ENCODE measurements around the gene APEH.

The APEH gene

DNA sequence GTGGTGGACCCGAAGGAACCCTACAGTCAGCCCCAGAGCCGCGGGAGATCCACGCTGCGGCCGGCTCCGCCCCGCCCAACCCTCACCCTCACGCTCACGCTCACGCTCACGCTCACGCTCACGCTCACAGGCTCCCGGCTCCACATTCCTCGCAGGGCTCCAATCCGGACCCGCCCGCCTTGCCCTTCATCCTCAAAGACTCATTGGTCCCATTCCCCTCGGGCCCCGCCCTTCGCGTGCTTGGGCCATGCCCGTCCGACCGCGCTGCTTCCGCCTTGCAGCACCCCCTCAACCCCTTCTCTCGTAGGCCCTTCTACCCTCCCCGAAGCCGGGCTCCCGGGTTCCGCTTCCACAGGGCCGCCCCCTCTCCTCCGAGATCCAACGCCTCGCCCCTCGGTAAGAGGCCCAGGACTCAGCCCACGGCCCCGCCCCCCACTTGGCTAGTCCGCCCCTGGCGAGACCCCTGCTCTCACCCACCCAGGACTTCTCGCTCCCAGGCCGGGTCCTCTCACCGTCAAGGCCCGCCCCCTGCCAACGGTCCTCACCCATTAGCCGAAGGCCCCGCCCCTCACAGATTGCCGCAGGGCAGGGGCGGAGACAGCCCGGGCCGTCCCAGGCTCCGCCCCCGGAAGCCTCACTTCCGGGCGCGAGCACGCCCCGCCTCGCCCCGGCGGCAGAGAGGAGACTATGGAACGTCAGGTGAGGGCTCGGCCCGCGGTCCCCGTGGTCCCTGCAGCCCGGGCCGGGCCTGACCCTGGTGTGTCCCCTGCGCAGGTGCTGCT, at the start of gene APEH:
Gene APEH (plus strand): TSS at position 637 of the 782 bp plus-strand sequence. CDS start 51 bp downstream, at position 688.
- no peak for DNase-seq

DNA sequence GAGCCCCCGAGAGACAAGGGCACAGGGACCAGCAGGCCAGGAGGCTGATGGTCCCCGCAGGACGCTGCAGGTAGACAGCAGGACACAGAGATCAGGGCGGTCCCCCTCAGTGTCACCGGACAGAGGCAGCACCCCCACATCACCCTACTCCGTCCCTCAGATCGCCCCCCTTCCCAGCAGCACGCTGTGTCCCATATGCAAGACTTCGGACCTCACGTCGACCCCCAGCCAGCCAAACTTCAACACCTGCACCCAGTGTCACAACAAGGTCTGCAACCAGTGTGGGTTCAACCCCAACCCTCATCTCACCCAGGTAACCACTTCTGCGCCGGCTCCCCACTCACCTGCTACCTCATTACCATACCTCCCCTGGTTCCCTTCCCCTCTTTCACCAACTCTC, 49.1 kb upstream of the APEH start:
- DNase-seq: no peak

DNA sequence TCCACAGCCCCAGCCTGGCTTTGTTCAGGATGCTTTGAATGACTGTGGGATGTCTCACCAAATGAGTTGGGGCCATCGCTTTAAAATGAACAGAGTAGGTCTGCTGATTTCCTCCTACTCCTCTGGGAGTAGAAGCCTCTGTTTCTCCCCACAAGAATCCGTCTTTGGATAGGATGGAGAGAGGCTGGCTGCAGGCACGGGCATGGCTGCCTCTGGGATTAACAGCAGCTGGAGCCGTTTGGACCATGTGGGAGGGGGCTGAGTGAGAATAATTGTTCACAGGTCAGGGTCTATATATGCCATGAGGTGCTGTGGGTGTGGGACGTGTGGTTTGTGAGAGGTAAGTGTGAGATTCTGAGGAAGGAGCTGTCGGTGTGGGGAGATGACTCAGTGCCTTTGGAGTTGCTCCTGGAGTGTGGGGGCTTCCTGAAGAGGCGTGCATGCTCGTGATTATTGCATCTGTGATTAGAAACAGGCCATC, 48.0 kb upstream of the APEH start:
- no peak for DNase-seq

DNA sequence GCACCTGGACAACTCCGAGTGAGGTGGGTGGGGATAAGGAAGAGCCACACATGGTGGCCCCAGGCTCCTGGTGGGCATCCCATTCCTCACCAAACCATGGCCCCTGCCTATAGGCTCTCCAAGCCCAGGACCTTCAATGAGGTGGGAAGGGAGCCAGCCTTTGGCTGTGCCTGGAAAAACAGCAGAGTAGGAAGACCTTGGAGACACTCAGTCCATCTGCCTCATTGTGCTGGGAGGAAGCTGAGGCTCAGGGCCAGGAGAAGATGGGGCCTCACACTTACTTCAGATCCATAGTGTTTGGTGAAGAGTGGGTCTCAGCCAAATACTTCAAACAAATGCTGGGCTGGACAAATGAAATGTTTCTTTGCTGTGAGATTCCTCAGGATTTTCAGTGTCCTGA, 47.4 kb upstream of the APEH start:
- DNase-seq: no peak

DNA sequence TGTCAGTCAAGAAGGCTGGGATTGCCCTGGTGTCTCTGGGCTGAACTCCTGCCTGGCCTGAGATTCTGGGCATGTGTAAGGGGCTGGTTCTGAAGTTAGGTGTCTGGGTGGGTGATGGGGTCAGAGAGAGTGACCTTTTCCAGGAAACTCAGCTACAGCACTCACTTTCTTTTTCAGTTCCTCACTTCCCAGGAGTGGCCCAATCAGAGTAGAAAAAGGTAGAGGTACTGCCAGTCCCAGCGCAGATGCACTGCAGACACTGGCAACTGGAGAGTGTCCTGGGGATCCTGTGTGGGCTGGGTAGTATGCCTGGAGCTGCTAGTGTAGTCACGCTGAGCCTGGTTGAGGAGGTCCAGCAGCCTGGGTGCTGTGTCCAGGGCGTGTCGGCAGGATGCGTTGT, 46.5 kb upstream of the APEH start:
- no peak for DNase-seq

DNA sequence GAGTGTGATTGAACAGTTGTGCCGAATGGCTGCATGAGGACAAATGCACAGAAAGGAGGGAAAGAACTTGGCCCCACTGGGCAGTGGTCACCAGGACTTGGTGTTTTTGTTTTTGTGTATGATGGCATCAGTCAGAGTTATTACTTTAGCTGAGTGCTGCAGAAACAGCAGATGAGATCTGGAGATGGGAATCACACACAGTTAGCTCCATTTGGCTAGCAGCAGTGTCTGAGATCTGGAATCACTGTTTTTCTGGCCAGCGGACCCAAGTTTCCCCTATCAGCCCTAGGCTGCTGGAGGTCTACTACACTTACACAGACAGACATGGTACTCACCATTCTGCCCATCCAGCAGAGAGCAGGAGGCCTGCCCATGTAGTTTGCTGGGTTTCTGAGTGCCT, 45.9 kb upstream of the APEH start:
- DNase-seq: no peak

DNA sequence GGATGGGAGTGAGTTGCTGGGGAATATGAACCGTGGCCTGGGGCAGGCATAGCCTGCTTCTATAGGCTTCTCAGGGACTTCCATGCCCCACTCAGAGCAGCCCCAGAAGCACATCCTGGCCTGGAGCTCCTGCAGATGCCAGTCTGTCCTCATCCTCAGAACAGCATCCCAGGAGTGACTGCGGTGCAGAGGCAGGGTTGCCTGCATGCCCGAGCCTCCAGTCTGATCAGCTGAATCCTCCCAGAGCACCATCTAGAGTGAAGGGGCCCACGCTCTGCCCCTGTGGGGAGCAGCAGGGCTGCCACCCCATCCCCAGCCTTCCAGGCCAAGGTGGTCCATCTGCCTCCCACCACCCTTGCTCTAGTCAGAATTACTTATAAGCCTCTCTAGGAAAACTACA, 44.7 kb upstream of the APEH start:
- DNase-seq: no peak

DNA sequence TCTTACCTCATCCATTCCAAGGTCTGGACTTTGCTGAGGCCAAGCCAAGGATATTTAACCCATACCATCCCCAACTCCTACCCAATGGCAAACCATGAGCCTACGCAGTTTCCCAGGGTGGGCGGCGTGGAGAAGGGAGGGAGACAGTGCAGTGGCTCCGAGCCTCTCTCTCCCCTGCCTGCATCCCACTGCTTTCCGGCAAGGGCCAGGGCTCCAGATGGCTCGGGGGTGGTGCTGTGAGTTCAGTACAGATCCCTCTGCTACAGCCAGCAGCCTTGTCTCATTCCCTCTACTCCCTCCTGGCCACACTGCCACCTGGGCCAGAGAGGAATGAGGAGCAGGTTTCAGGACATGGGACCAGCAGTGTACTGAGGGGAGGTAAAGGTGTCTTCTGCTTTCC, 44.3 kb upstream of the APEH start:
- DNase-seq: no peak

DNA sequence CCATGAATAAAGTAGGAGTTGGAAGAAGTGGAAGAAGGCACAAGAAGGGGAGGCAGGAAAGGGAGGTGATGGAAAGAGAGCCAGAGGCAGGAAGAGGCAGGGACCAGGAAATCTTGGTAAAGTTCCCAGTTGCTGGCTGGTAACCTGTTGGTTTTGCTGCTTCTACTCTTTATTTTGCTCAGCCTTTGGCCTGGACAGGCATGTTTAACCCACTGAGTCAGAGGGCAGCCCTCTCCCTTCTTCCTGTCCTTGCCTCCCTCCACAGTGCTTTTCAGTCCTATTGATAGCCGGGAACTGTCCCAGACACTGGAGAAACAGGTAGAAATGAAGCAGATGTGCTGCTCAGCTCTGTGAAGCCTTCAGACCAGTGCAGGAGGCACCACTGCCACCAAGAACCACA, 43.4 kb upstream of the APEH start:
- DNase-seq: no peak

DNA sequence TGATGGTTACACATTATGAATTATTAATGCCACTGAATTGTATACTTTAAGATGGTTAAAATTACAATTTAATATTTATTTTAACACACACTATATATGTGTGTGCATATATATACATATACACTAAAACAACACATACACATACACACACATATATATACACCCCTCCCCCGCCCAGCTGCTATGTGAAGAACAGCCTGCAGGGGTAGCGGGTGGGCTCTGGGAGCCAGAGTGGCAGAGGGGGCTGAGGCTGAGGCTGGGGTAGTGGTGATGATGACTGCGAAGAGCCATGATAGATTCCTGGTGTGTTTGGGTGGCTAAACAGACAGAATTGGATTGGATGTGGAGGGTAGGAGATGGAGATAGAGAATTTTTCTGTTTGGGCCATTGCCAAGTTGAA, 39.4 kb upstream of the APEH start:
- DNase-seq: no peak

DNA sequence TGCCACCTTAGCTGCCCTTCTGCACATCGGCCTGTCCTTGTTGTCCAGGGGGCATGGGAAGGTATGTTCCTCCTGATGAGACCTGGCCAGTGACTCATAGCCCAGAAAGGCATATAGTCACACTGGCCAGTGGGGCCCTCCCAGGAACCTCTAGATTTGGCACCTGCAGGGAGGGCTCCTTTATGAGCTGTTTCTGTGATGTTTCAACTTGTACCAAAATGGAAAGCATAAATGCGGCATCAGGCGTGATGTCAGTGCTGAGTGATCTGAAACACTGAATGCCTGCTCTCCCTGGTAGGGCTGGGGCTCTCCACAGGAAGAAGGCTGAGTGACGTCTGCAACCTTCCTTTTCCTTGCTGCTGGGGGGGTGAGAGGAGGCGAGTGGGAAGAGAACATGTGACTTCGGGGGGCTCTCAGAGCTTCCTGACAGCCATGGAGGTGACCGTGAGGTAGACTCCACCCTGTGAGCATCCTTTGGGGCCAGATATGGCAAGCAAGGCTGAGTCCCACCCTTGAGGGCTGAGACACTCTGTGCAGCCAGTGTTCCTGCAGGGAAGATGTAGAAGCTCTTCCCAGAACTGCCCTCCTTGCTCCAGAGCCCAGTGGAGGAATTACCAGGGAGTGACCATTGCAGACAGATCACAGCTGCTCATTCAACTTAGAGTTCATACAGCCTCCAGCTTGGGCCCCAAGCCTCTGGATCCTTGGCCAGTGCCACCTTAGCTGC, 37.1 kb upstream of the APEH start:
- no peak for DNase-seq

DNA sequence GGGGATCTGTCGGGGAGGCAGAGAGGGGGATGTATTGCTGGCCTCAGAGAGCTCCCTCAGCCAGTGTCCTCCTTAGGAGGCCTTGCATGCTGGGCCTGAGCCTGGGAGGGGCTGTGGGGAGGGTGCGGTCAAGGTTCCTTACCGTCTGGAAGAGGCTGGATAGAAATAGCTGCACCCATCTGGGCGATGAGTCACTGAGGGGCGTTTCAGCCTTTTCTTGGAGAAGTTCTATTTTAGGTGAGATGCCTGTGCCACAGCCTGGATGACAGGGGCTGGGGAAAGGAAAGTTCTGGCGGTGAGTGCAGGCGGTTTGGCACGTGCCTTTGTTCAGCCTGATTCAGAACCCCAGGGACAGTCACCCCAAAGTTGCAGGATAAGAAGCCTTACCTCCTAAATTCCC, 35.7 kb upstream of the APEH start:
- no peak for DNase-seq

DNA sequence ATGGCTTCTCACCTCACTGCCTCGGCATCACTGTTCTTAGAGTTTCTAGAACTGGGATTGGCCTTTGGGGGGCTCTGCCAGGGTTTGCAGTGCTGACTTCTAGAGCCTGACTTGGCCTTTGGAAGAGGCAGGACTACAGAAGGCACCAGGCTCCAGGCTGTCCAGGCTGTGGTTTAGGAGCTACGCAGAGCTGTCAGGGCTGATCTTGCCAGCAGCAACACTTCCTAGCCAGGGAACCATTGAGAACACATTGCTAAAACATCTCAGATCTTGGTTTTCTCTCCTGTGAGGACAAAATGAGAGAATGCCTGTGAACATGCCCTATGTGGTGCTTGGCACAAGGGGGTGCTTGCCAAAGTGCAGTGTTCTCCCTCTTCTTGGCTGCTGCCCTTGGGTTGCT, 34.6 kb upstream of the APEH start:
- DNase-seq: no peak

DNA sequence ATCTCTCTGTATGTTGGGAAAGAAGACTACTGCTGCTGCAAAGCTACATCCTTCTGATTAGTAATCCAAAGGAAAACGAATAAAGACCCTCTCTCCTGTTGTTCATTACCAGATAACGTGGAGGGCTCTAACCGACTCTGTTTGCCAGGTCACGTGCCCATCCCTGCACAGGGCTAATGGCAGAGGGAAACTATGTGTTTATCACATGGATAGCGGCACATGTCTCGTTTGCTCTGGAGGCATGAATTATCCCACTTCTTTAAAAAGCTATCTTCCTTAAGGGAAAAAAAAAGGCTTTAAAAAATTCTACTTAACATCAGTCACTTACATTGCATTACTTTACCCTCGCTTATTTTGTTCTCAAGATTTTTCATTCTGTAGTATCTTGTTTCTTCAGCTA, 32.9 kb upstream of the APEH start:
- no peak for DNase-seq

DNA sequence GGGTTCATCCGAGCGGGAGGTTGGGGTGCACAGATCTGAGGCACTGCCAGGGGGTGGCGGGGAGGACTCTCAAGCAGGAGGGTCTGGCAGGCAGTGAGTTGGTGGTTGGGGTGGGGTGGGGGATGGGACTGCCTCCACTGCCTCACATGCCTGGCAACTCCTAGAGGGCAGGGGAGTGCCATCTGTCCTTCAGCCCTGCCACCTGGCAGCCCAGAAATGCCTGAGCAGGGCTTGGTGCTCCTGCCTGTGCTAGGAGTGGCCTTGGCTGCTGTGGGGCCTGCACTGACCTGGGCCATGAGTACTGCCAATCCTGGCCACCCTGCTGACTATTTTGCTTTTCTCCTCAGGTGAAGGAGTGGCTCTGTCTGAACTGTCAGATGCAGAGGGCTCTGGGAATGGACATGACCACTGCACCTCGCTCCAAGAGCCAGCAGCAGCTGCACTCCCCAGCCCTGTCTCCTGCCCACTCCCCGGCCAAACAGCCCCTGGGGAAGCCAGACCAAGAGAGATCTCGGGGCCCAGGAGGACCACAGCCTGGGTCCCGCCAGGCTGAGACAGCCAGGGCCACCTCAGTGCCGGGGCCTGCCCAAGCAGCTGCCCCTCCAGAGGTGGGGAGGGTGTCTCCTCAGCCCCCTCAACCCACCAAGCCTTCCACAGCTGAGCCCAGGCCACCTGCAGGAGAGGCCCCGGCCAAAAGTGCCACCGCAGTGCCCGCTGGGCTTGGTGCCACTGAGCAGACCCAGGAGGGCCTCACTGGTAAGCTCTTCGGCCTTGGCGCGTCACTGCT, 32.0 kb upstream of the APEH start:
- DNase-seq: no peak

DNA sequence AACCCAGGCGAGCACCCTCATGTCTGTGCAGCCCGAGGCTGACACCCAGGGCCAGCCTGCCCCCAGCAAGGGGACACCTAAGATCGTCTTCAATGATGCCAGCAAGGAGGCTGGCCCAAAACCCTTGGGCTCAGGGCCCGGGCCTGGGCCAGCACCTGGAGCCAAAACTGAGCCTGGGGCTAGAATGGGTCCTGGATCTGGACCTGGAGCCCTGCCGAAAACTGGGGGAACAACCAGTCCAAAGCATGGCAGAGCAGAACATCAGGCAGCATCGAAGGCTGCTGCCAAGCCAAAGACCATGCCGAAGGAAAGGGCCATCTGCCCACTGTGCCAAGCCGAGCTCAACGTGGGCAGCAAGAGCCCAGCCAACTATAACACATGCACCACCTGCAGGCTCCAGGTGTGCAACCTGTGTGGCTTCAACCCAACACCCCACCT, 31.4 kb upstream of the APEH start:
- DNase-seq: no peak

DNA sequence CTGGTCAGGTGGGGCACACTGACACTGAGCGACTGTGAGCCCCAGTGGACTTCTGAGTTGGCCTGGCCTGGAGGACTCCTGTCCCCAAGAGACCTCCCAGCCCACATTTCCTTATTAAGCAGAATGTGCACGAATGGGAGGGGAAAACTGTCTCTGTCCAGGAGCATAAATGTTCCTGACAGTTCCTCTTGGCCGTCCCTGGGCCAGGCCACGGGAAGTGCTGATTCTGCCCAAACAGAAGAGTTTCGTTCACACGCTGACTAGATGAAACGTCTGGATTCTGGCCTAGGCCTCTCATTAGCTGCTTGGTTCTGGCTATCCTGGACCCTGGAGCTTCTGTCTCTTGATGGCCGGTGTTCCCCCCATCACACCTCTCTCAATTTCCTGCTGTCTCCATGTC, 29.5 kb upstream of the APEH start:
- DNase-seq: no peak

DNA sequence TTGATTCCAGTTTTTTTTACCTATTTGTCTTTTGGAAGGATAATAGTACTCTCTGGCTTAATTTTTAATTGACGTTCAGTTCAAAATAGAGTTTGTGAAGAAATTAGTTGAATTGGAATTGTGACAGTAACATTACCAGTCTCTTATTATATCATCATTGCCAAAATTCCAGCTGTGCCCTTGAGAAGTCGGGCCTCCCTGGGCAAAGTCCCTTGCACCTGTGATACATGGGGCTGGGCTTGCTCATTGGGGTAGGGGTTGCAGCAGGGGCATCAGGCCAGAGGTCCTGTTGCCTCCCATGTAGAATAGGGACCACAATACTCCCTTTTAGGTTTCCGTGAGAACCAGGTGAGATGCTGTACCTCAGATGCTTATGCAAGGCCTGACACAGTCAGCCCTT, 27.9 kb upstream of the APEH start:
- DNase-seq: no peak

DNA sequence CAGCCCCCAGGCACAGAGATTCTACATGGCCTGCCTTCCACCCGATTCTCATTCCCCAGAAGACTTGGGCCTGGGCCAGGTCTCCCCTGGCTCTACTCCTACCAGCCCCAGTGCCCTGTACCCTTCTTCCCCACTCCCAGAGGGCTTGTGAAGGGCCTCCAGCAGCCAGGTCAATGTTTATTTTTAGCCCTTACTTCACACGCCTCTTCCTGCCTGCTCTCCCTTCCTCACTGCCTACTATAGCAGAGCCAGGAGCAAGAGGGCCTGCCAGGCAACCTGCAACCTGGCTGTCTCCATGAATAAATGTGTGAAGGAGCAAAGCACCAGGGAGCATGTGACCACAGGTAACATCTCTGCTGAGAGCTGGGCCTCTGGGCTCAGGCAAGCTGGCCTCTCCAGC, 26.4 kb upstream of the APEH start:
- DNase-seq: no peak

DNA sequence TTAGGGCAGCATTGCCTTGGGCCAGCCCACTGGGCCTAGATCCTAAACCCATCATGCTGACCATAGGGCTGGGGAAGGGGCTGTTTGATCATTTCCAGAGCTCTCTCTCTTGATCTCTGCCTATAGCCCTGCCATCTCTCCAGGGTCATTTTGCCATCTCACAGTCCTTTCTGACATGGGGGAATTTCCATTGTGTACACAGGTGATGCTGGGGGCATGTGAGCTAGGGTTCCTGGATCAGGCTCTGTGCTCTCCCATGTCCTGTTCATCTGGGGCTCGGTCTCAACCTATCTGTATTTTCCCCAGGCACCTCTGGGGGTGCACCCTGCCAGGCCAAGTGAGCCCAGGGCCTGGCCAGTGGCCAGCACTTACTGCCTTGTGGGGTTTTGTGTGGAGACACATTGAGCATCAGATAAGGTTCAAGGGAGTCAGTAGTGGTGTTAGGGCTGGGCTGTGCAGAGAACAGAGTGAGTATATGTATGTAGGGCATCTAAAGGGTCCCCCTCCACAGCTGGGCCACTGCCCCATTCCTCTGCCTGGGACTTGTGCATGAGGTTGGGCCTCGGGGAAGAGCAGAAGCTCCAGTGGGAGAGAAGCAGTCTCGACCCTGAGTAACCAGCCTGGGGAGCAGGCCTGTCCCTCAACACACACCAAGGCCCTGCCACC, 25.7 kb upstream of the APEH start:
- DNase-seq: no peak

DNA sequence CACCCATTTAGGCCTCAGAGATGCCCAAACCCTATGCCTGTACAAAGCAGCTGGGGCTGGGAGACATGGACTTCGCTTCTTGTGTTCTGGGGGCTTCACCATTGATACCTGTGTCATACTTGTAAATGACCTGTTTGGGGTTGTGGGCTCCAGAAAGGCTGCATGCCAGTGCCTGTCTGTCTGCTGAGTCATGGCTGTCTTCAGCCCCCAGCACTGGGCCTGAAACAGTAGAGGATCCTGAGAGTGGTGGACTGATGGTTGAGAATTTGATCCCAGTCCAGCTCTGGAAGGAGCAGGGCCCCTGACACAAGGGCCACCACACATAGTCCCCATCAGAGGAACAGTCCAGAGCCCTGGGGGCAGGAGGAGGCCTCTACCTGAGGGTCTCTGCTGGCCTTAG, 24.6 kb upstream of the APEH start:
- DNase-seq: no peak

DNA sequence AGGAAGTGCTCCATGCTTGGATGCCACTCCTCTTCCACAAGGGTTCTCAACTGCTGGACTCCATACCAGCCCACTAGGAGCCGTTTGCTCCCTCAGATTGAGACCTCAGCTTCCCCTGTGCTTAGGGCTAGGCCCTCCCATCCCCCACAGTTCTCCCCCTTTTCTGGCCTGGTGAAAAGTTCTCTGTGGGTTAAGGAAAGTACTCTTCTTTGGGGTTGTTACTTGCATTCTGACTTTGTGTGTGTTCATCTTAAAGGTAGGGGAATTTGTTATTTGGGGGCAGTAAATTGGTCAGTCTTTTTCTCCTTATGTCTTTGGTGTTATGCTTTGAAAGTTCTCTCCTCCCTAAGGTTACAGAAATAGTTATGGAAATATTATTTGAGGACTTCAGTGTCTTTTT, 24.0 kb upstream of the APEH start:
- no peak for DNase-seq

DNA sequence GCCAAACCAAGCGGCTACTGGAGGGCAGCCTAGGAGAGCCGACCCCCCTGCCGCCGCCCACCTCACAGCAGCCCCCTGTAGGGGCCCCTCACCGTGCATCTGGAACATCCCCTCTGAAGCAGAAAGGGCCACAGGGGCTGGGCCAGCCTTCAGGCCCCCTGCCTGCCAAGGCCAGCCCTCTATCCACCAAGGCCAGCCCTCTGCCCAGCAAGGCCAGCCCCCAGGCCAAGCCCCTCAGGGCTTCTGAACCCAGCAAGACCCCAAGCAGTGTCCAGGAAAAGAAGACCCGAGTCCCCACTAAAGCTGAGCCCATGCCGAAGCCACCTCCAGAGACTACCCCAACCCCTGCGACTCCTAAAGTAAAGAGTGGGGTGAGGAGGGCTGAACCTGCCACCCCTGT, 23.5 kb upstream of the APEH start:
- DNase-seq: no peak

All from activated naive CD4-positive, alpha-beta T cell (primary cell).